CD4-positive, alpha-beta T cell treated with Interleukin-17A for 1 hour (primary cell): Measurements from ENCODE around the gene GPC1.

ENCODE experiments used
- DNase-seq: peaks from one replicate; pipeline ENCODE4 v3.0.0-alpha.2; 2020

GPC1 gene

DNA sequence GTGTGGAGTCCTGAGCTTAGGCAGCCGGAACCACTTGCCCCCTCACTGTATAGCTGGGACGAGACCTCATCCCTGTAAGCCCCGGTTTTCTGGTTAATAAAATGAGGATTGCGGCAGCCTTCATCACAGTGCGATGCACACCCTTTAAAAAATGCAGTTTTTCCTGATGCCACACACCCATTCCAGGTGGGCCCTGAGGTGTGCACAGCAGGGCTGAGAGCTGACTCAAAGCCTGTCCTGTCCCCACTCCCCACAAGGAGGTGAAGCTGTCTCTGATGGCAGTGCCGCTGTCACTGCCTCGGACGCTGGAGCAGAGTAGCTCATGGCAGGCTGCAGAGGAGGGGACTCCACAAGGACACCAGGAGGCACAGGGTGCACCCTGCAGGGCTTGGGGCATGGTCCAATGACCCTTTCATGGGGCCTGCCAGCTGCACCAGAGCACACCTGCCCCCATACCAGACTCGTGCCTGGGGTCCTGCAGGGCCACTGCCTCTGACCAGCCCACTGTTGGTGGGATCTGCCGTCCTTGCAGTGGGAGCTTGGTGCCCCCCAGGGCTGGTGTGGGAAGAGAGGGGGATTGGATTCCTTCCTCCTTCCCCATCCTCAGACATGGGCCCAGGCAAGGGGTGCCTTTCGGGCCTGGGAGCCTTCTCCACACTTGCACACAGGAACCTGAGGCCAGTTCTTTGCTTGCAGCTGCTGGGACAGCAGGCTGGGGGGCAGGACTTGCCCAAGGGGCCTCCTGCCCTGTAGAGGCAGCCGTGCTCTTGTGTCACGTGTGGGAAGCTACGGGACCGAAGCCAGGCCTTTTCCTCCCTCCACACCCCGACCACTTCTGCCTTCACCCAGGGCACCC lies 22.8 kb downstream of the GPC1 start:
- no peak for DNase-seq

DNA sequence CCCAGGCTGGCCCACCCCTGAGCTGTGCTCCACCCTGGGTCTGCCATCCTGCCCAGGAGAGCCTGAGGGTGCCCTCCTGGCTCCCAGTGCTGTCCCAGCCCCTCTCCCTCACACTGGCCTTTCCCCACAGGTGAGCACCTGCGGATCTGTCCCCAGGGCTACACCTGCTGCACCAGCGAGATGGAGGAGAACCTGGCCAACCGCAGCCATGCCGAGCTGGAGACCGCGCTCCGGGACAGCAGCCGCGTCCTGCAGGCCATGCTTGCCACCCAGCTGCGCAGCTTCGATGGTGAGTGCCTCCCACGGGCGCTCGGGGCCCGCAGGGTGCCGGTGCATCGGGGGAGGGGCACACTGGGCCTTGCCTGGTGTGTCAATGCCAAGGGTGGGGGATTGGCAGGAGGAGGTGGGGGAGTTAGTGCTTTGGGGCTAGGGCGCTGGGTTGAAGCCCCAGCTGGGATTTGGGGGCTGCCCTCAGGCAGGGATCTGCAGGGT lies 23.5 kb downstream of the GPC1 start:
- DNase-seq = no peak

DNA sequence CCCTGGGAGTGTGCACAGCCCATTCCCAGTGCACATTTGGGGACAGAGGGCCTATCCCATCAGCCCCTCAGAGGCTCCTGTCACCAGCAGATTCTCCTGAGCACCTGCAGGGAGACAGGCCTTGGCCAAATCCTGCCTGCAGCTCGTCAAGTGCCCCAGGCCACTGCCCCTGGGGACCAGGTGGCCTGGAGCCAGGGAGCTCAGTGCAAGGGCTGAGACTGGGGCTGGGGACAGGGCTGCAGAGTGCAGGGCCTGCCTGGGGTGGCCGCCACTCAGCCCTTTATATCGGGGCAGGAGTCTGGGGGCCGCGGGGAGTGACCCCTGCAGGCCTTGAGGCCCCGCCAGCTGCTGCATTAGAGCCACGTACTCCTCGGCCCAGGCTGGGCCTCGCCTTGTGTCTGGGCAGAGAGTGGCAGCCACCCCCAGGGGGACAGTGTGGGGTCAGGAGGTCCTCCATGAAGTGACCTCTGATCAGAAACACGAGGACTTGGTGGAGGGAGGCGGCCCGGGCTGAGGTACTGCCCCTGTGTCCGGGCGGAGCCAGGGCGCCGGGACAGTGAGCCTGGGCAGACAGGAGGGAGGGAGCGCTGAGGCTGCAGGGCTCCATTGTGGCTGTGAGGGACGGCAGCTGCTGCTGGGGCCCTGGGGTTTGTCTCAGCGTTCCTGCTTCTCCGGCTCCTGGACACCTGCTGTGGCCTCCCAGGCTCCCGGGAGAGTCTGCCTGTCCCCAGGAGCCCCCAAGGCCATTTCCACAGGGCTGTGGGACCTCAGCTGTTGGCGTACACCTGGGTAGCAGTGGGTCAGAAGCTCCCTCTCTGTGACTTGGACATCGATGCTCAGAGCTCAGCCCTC lies 24.2 kb downstream of the GPC1 start:
- no peak for DNase-seq

DNA sequence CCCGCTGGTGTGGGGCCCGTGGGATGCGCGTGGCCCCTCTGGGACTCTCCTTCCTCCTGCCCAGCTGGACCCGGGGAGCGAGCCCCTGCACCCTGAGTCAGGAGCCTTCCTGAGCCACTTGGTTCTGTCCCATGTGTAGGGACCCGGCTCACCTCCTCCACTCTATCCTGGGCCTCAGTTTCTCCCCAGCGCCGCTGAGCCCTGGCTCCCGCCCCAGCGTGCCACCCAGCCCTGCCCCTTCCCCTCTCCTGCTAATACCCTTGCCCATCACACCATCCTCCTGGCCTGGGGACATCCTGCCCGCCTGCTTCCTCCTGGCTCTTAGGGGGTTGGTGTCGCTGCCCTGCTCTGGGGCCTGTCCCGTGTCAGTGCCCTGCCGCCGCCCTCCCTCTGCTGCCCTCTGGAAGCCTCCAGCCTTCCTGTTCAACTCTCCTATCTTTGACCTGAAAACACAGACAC lies 24.8 kb downstream of the GPC1 start:
- no peak for DNase-seq

DNA sequence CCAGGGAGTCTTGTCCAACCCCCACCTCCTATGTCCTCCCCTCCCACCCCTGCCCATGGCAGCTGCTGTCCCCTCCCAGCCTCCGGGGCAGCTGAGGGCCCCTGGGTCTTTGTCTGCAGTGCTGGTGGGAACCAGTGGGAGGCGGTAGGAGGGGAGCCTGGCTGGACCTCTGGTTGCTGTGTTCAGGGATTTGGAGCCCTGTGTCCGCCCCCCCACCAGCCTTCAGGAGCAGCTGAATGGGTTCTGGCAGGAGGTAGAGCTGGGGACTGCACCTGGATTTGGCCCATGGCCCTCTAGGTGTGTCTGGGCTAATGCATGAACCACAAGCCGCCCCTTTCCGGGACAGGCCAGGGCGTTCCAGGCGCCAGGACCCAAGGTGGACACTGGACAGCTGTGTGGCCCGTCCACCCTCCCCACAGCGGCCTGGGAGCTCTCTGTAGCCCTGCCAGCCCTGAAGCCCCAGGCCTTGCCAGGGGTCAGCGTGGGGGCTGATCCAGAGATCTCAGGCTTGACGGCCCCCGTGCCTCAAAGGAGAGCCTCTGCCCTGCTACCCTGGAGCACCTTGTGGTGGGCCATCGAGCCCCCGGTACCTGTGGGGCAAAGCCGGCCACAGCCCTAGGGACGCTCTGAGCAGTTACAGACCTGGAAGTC lies 25.4 kb downstream of the GPC1 start:
- DNase-seq = no peak

DNA sequence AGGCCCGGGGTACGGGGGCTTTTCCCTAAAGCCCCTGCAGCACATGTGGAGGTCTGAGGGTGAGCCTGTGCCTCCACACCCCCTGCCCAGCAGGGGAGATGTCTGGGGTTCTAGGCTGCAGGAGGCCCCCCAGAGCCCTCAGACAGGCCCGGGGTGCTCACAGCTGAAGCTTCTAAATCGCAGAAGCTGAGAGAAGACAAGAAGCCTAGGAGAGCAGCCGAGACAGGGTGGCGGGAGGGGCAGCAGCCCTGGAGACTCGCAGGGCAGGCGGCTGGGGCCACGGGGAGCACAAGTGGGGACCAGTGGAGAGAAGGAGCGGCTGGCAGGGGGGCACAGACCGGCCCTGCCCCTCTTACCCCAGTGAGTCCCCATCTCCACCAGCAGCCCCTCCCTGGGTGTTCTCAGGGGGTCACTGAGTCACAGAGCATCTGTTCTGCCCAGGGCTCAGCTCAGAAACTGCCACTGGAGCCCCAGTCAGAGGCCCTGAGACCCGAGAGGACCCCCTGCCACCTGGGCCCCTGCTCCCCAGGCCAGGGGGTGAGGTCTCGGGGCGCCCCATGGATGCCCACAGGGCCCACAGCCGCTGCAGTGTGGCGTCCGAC lies 26.1 kb downstream of the GPC1 start:
- DNase-seq = no peak

DNA sequence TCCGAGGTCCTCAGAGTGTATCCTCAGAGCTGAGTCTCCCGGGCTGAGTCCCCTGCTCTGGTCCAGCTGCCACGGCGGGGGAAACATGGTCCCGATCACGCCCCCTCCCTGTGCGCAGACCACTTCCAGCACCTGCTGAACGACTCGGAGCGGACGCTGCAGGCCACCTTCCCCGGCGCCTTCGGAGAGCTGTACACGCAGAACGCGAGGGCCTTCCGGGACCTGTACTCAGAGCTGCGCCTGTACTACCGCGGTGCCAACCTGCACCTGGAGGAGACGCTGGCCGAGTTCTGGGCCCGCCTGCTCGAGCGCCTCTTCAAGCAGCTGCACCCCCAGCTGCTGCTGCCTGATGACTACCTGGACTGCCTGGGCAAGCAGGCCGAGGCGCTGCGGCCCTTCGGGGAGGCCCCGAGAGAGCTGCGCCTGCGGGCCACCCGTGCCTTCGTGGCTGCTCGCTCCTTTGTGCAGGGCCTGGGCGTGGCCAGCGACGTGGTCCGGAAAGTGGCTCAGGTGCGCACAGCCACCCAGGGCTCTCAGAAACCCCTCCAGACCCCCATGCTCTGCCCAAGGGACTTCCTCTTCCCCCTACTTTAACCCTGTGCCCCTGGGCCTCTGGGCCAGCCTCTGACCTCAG lies 26.7 kb downstream of the GPC1 start:
- DNase-seq = no peak

DNA sequence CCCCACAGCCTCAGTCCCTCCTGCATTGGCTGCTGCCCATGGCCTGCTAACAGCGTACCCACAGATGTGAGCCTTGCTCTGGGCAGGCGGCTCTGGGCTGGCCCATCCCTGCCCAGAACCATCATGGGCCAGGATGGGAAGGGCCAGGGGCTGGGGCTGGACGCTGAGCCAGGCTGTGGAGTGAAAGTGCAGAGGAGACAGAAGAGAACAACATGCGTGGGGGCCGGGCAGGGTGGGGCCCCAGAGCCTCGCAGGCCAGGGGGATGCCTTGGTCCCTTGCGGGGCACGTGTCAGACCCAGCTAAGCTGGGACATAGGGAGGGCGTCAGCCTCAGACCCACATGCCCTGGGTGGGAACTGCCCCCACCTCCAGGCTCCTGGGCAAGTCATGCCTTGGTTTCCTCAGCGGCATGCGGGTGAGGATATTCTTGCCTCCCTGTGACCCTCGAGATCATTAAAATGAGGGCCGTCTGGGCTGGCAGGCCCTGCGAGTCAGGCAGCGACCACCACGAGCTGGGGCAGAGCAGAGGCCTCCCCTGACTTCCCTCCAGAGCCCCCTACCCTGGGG lies 27.3 kb downstream of the GPC1 start:
- DNase-seq = no peak

DNA sequence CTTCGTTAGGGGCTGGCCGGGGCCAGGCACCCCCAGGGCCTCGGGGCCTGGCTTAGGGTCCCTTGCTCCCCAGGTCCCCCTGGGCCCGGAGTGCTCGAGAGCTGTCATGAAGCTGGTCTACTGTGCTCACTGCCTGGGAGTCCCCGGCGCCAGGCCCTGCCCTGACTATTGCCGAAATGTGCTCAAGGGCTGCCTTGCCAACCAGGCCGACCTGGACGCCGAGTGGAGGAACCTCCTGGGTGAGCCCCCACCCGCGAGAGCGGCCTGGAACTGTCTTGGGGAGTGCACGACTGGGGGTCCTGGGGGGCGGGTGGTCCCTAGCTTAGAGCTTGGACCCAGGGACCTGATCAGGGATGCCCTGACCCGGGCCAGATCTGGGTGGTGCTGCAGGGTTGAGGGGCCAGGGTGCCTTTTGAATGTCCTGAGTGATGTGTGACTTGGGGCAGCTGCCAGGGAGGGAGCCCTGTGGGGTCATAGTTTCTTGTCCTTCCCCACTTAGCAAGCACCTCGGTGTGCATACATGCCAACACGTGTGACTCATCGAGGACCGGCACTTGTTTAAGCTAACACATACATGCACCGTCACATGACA lies 27.9 kb downstream of the GPC1 start:
- no peak for DNase-seq

DNA sequence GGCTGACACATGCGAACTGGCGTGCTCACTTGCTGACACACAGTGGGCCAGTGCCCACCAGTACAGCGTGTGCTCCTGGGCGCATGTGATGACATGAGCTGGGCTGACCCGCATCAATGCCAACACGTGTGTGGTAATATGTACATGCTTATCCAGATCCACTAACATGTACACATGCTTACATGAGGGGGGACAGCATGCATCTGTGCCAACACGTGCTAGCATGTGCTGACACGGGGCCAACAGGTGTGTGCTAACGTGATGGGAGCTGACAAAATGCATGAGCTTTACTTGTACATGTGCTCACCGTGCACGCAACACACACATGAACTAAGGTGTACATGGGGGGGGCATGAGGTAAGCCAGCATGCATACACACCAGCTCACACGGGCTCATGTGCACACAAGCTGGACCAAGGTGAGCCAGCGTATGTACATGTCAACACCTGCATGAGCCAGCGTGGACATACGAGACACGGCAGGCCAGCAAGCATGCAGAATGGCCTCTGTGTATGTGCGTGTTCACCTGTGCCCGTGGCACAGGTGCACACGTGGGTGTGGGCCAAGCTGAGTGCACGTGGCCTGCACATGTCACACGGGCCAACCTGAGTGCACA lies 28.5 kb downstream of the GPC1 start:
- DNase-seq = no peak

DNA sequence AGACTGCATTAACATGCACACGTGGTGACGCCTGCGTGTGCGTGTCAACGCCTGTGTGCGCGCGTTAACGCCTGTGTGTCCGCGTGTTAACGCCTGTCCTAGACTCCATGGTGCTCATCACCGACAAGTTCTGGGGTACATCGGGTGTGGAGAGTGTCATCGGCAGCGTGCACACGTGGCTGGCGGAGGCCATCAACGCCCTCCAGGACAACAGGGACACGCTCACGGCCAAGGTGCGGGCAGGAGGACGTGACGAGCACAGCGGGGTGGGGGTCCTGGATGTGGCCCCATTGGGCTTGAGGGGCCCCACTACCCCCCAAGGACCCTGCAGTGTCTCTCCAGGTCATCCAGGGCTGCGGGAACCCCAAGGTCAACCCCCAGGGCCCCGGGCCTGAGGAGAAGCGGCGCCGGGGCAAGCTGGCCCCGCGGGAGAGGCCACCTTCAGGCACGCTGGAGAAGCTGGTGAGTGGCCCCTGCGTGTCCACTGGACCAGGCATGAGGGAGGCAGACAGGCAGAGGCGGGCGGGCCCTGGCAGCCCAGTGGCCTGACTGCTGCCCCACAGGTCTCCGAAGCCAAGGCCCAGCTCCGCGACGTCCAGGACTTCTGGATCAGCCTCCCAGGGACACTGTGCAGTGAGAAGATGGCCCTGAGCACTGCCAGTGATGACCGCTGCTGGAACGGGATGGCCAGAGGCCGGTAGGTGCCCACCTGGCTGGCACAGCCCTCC lies 29.2 kb downstream of the GPC1 start:
- no peak for DNase-seq

DNA sequence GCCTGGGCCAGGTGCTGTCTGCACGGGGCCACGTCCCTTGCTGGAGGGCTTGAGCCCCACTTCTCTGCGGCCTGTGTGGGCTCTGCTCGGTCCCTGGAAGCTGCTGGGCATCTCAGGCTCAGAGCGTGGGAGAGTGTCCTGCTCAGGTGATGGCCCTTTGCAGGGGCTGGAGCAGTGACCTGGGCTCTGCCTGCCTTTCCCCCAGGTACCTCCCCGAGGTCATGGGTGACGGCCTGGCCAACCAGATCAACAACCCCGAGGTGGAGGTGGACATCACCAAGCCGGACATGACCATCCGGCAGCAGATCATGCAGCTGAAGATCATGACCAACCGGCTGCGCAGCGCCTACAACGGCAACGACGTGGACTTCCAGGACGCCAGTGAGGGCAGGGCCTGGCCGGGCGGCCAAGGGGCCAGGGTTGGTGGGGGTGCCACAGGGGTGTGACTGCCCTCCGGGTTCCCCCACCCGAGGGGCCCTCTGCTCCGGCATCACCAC lies 29.9 kb downstream of the GPC1 start:
- DNase-seq = no peak

DNA sequence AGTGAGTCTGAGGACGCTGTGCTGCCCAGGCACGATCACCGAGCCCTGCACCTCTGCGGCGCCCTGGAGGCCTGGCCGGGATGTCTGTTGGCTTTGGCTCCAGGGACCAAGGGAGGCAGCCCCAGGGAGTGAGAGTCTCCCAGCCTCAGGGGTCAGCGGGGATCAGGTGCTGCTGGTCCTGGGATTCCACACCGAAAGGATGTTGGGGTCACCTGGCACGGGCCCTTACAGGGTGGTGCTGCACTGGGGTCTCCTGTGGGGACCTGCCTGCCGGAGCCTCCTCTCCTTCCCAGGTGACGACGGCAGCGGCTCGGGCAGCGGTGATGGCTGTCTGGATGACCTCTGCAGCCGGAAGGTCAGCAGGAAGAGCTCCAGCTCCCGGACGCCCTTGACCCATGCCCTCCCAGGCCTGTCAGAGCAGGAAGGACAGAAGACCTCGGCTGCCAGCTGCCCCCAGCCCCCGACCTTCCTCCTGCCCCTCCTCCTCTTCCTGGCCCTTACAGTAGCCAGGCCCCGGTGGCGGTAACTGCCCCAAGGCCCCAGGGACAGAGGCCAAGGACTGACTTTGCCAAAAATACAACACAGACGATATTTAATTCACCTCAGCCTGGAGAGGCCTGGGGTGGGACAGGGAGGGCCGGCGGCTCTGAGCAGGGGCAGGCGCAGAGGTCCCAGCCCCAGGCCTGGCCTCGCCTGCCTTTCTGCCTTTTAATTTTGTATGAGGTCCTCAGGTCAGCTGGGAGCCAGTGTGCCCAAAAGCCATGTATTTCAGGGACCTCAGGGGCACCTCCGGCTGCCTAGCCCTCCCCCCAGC lies 30.5 kb downstream of the GPC1 start:
- no peak for DNase-seq

DNA sequence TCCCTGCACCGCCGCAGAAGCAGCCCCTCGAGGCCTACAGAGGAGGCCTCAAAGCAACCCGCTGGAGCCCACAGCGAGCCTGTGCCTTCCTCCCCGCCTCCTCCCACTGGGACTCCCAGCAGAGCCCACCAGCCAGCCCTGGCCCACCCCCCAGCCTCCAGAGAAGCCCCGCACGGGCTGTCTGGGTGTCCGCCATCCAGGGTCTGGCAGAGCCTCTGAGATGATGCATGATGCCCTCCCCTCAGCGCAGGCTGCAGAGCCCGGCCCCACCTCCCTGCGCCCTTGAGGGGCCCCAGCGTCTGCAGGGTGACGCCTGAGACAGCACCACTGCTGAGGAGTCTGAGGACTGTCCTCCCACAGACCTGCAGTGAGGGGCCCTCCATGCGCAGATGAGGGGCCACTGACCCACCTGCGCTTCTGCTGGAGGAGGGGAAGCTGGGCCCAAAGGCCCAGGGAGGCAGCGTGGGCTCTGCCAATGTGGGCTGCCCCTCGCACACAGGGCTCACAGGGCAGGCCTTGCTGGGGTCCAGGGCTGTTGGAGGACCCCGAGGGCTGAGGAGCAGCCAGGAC lies 31.2 kb downstream of the GPC1 start:
- no peak for DNase-seq

DNA sequence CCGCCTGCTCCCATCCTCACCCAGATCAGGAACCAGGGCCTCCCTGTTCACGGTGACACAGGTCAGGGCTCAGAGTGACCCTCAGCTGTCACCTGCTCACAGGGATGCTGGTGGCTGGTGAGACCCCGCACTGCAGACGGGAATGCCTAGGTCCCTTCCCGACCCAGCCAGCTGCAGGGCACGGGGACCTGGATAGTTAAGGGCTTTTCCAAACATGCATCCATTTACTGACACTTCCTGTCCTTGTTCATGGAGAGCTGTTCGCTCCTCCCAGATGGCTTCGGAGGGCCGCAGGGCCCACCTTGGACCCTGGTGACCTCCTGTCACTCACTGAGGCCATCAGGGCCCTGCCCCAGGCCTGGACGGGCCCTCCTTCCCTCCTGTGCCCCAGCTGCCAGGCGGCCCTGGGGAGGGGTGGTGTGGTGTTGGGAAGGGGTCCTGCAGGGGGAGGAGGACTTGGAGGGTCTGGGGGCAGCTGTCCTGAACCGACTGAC lies 31.7 kb downstream of the GPC1 start:
- no peak for DNase-seq

DNA sequence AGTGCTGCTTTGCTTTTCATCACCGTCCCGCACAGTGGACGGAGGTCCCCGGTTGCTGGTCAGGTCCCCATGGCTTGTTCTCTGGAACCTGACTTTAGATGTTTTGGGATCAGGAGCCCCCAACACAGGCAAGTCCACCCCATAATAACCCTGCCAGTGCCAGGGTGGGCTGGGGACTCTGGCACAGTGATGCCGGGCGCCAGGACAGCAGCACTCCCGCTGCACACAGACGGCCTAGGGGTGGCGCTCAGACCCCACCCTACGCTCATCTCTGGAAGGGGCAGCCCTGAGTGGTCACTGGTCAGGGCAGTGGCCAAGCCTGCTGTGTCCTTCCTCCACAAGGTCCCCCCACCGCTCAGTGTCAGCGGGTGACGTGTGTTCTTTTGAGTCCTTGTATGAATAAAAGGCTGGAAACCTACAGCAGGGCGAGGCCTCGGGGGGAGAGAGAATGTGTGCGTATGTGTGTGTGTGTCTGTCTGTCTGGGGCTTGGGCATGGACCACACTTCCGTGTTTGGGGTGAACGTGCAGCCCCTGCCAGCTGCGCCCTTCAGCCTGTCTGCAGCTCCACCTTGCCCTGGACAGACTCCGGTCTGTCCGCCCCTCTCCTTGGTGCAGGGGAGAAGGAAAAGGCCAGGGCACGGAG lies 32.3 kb downstream of the GPC1 start:
- DNase-seq = no peak

DNA sequence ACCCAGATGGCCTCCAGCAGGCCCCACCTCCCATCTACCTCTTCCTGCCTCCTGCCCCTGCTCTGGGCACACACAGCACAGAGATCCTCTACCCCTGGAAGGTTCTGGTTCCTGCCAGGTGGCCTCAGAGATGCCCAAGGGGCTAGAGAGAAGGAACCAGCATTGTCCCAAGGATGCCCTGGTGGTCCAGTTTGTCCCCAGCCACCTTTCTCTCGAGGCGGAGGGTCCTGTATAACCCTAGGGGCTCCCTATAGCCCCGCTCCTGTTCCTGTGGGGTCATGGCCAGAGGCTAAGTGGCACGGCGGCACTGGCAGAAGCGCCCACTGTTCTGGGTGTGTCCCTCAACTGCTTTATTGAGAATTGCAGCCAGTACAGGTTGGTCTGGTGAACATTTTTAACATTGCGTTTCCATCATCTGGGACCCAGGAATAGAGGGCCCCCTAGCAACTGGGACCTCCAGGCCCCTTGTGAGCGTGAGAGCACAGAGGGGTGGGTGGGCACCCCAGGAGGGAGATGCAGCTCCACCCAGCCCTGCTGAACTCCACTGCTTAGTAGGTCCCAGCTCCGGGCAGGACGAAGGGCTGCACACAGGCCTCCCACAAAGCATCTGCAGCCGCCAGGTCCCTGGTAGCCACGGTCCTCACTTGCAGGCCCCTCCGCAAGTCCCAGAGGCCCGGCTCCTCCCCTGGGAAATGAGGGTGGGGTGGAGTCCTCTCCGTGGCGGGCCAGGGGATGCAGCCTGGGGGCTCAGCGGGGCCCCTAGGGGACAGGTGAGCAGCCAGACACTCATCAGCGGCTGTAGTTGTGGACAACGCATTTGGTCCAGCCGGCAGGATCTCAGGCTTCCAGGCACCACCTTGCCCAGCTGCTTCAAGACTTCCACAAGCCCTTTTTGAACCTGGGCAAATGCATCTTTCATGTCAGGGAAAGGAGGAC lies 33.1 kb downstream of the GPC1 start:
- DNase-seq = no peak
